CD4-positive, alpha-beta T cell treated with Interleukin-4 for 1 hour (primary cell): ENCODE results near the gene CERS6.
"Not testable (repeated sequence)": the region's sequence is repeated elsewhere in the genome, so short reads cannot be mapped to it uniquely, and the experiment has no call there.

Experiments
- DNase-seq, 2 donors: peaks; one replicate each; pipeline ENCODE4 v3.0.0-alpha.2; 2020 to 2022

CERS6 gene

DNA sequence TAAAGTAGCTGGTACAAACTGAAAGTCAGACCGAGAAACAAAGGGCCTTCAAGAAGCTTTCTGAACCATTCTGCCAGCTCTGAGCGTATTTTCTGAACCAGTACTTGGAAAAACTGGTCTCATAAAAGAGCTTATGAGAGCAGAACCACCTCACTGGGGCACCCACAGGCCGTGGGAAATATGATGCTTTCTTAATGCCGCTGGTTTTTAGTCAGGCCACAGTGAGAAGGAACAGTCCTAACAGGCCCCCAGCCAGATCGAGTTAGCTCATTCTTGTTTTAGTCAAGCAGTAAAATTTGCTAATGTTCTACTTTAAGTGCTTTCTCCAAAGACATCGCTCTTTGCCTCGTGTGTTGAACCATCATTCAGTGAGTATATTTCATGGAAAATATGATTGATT lies 333.7 kb downstream of the CERS6 start:
- DNase-seq = no peak

- no peak for DNase-seq
These were observed 334.3 kb downstream of the CERS6 start for GRCh38 chr2:168790226-168790902.

GRCh38 chr2:168791140-168791539 lies 335.1 kb downstream of the CERS6 start:
- not testable (repeated sequence) for DNase-seq

DNA sequence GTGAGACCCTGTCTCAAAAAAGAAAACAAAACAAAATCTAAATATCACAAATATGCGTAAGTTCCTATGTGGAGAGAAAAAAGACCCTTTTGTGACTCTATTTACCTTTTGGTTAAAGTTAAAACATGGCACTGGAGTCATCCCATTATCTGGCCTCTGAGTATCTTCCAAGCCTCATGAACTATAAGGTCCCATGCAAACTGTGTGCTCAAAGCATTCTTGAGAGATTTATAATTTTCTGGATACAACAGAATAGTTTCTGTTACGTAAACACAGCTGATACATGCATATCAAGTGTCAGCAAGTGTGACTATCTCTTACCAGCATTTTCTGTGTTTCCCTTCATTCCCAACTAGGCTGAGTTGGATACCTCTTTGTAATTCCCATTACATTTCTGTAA lies 337.5 kb downstream of the CERS6 start:
- DNase-seq = no peak

DNA sequence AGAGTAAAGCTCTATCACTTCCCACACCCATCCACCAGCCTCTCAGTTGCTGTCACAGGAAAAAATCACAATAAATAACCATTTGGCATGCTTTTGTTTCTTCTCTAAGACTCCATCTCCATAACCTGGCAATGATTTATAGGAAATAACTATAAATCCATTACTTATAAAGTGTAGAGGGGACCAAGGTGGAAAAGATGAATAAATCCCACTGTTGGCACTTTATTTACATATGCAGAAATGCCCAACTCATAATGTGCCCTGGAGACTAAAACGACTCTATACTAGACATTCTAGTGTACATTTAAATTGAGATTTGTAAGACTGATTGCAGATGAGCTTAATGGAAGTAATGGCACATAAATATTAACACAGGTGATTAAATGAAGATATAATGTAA lies 338.9 kb downstream of the CERS6 start:
- DNase-seq = no peak

- DNase-seq = no peak
These were observed 340.1 kb downstream of the CERS6 start for GRCh38 chr2:168796090-168796577.

GRCh38 chr2:168796583-168797285 lies 340.7 kb downstream of the CERS6 start:
- no peak for DNase-seq

DNA sequence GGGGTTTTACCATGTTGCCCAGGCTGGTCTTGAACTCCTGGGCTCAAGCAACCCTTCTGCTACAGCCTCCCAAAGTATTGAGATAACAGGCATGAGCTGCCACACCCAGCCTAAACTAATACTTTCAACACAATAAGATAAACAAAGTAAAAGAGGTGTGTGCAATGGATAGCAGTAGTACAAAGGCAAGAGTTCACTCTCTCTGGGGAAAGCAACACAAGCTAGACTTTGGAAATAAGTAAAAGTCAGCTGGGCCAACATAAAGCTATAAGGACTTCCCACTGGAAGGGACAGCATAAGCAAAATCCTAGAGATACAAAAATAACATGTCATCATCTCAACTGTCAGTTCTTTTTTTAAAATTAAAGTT lies 341.2 kb downstream of the CERS6 start:
- DNase-seq = no peak

GRCh38 chr2:168798076-168798887 lies 342.2 kb downstream of the CERS6 start:
- DNase-seq = no peak

- DNase-seq = no peak
These were observed 342.9 kb downstream of the CERS6 start for GRCh38 chr2:168798888-168799410.

GRCh38 chr2:168801471-168801870 lies 345.4 kb downstream of the CERS6 start:
- no peak for DNase-seq

GRCh38 chr2:168801961-168802858 lies 346.1 kb downstream of the CERS6 start, which contains the start of gene NOSTRIN:
Gene NOSTRIN, plus strand, starts transcription at chr2:168802637. Its CDS starts 10 bp downstream, at chr2:168802647.
- DNase-seq = no peak

- DNase-seq = no peak
These were observed 347.0 kb downstream of the CERS6 start for GRCh38 chr2:168802859-168803725.

DNA sequence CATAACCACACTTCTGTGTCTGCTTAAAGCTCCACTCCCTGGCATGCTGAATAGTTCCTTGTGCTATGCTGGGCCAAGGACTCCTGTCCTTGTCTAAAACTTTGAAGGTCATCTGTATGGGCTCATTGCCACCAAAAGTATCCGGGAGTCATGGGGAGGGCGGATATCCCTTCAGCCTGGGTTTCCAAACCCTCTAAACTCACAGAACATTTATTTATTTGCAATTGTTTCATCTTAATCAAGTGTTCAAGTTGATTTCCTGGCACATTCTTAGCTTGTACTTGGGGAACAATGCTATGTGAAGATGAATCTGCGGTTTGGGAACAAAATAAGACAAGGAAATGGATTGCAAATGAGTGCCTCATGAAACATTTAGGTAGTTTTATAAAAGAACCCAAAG lies 348.1 kb downstream of the CERS6 start:
- no peak for DNase-seq

- DNase-seq = no peak
These were observed 349.5 kb downstream of the CERS6 start for GRCh38 chr2:168805615-168806014.

DNA sequence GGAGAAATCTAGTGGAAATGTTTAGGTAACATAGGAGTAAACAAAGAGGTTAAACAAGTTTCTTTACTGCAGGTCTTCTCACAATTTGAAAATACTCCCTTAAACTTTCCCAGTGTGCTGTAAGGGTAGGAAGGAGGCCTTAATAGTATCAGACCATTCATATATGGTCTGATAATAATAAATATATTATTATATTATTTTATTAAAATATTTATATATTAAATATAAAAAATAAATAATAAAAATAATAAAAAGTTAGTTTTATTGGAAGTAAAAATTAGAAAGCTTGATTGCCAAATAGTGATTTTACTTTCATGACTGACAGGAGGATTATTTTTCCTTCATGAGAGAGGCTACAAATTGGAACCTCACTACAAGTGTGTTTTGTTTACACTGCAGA lies 353.5 kb downstream of the CERS6 start:
- DNase-seq = no peak

- no peak for DNase-seq
These were observed 354.2 kb downstream of the CERS6 start for GRCh38 chr2:168810235-168810634.

- DNase-seq = no peak
These were observed 355.6 kb downstream of the CERS6 start for GRCh38 chr2:168811696-168812095.

DNA sequence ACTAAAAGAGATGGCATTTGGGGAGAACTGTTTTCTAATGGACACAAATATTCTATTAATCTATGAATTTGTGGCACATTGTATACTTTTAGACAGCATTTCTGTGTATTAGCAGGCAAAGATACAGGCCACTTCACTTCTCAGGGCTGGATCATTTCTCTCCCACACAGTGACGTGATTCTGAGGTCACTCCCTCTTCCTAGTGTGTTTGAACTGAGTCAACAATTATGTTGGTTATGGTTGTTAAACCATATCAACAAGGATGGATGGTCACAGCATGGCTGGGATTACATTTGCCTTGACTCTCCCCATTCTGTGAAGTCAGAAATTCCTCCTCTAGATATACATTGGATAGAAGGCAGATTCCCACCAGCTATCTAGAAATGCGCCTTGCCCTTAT lies 358.0 kb downstream of the CERS6 start:
- DNase-seq = no peak

GRCh38 chr2:168814939-168815907 lies 359.2 kb downstream of the CERS6 start:
- DNase-seq = no peak
